Thymus (tissue), 14 donors: ENCODE measurements around the gene BFSP2. TPM values are rescaled to one million over a fixed set of nuclear protein-coding genes. Genes with fewer than 3 reads are reported as not detected.

Experiments
- DNase-seq, 9 donors: peaks; one replicate each; pipeline ENCODE4 v3.0.0-alpha.2; 2013; ENCODE audit warnings: low spot score in 9 of 9, low read depth in 6 of 9, missing footprints in 1 of 9
- H3K27ac ChIP-seq, 2 donors: one replicate each; pipeline ENCODE4 v1.5.1; 2013; ENCODE audit warnings: control low read depth in 1 of 2, low read depth in 1 of 2, low read length in 1 of 2, mild to moderate bottlenecking in 1 of 2, moderate library complexity in 1 of 2
- H3K27me3 ChIP-seq, 2 donors: one replicate each; pipeline ENCODE4 v1.5.1; 2013; ENCODE audit warnings: low read length in 1 of 2; ENCODE audit not compliant: control insufficient read depth in 2 of 2, insufficient read depth in 1 of 2
- H3K36me3 ChIP-seq, 2 donors: one replicate each; pipeline ENCODE4 v1.5.1; 2013; ENCODE audit warnings: low read length in 1 of 2, mild to moderate bottlenecking in 1 of 2, moderate library complexity in 1 of 2; ENCODE audit not compliant: control insufficient read depth in 2 of 2, insufficient read depth in 2 of 2
- H3K4me1 ChIP-seq, 2 donors: one replicate each; pipeline ENCODE4 v1.5.1; 2013; ENCODE audit warnings: low read length in 2 of 2; ENCODE audit not compliant: control insufficient read depth in 2 of 2, insufficient read depth in 2 of 2
- H3K4me3 ChIP-seq, 2 donors: one replicate each; pipeline ENCODE4 v1.5.1; 2013; ENCODE audit warnings: low read length in 2 of 2, control low read depth in 1 of 2, mild to moderate bottlenecking in 1 of 2
- H3K9me3 ChIP-seq, 2 donors: one replicate each; pipeline ENCODE4 v1.5.1; 2013; ENCODE audit warnings: low read length in 1 of 2, mild to moderate bottlenecking in 1 of 2; ENCODE audit not compliant: control insufficient read depth in 2 of 2, insufficient read depth in 1 of 2
- WGBS: extraction: QIAGEN DNeasy Blood & Tissue Kit; methylation state at CpG from one replicate; pipeline ENCODE4 v1.1.7; 2013; 5-methylcytosine and 5-hydroxymethylcytosine counted together
- long read RNA-seq, 10 donors: transcript quantifications; one replicate each; lab custom pipeline, GENCODE V29; 2026
- polyA plus RNA-seq: library from polyadenylated mRNA; stranded (reverse); fragments of 200-250 nt; gene quantifications from one replicate; pipeline ENCODE4 v1.2.3, GENCODE V29; 2013
- total RNA-seq: library from RNA; stranded (reverse); fragments of 120-200 nt; gene quantifications from one replicate; pipeline ENCODE4 v1.2.4, GENCODE V29; 2013
- donor health status: healthy.

The BFSP2 gene
- total RNA-seq = 3.6 TPM
- polyA plus RNA-seq = 3.8 TPM
- long read RNA-seq, donor 1, partial matches to known transcripts = 0 of 1 reads
- long read RNA-seq, donor 1, other reads (novel, unspliced or antisense) = 0 of 1 reads
- long read RNA-seq, donor 2 = 0 reads
- long read RNA-seq, donor 3, partial matches to known transcripts = 0 of 1 reads
- long read RNA-seq, donor 3, other reads (novel, unspliced or antisense) = 0 of 1 reads
- long read RNA-seq, donor 4 = 0 reads
- long read RNA-seq, donor 5 = 0 reads
- long read RNA-seq, donor 6 = 0 reads
- long read RNA-seq, donor 7 = 0 reads
- long read RNA-seq, donor 8 = 0 reads
- long read RNA-seq, donor 9 = 0 reads
- long read RNA-seq, donor 10 = 0 reads

GRCh38 chr3:133400006-133400515, at the start of gene BFSP2:
TSS of gene BFSP2 (plus strand) at chr3:133400056. CDS start at chr3:133400084, 28 bp downstream.
- H3K9me3 ChIP-seq = no peaks in the 10 kb centered on the region
- H3K4me3 ChIP-seq = no peak within 1 kb of the TSS
- 97% methylated on average over 15 of the region's 15 CpGs for WGBS
- H3K4me1 ChIP-seq = peaks cover 0 to 8% of the 10 kb centered on the region in 2 donors
- no peak for DNase-seq
- H3K27ac ChIP-seq = no peak within 1 kb of the TSS
- H3K27me3 ChIP-seq = no peaks in the 10 kb centered on the region
- no peaks in the 10 kb centered on the region for H3K36me3 ChIP-seq

- Histone ChIP-seq H3K4me3 (no peak overlapping the region), H3K9me3 (no peaks in the 10 kb centered on the region), H3K36me3 (no peaks in the 10 kb centered on the region), H3K27me3 (no peaks in the 10 kb centered on the region), H3K27ac (no peak overlapping the region), H3K4me1 (no peaks in the 10 kb centered on the region)
- WGBS = 96% methylated on average over 4 of the region's 4 CpGs
- DNase-seq = no peak
These were observed 45.1 kb upstream of the BFSP2 start for GRCh38 chr3:133354721-133355120.

GRCh38 chr3:133360476-133360875, 39.4 kb upstream of the BFSP2 start:
- 93% methylated on average over 2 of the region's 2 CpGs for WGBS
- H3K9me3 ChIP-seq = no peaks in the 10 kb centered on the region

GRCh38 chr3:133361011-133361410, 38.8 kb upstream of the BFSP2 start:
- no peak overlapping the region for H3K4me3 ChIP-seq
- 96% methylated on average over 2 of the region's 2 CpGs for WGBS
- H3K36me3 ChIP-seq = no peaks in the 10 kb centered on the region
- no peaks in the 10 kb centered on the region for H3K9me3 ChIP-seq
- no peak for DNase-seq
- H3K27ac ChIP-seq = no peak overlapping the region
- no peaks in the 10 kb centered on the region for H3K27me3 ChIP-seq
- no peaks in the 10 kb centered on the region for H3K4me1 ChIP-seq

More at GRCh38 chr3:133360476-133360875, 39.4 kb upstream of the BFSP2 start:
- Histone ChIP-seq H3K4me1 (no peaks in the 10 kb centered on the region), H3K4me3 (no peak overlapping the region), H3K27me3 (no peaks in the 10 kb centered on the region), H3K27ac (no peak overlapping the region), H3K36me3 (no peaks in the 10 kb centered on the region)
- no peak for DNase-seq

GRCh38 chr3:133361435-133361834, 38.4 kb upstream of the BFSP2 start:
- Histone ChIP-seq H3K4me3 (no peak overlapping the region), H3K4me1 (no peaks in the 10 kb centered on the region), H3K9me3 (no peaks in the 10 kb centered on the region), H3K27ac (no peak overlapping the region), H3K27me3 (no peaks in the 10 kb centered on the region), H3K36me3 (no peaks in the 10 kb centered on the region)
- DNase-seq = no peak
- 98% methylated on average over 4 of the region's 4 CpGs for WGBS

- Histone ChIP-seq H3K27ac (no peak overlapping the region), H3K4me1 (no peaks in the 10 kb centered on the region), H3K9me3 (no peaks in the 10 kb centered on the region), H3K4me3 (no peak overlapping the region), H3K36me3 (no peaks in the 10 kb centered on the region), H3K27me3 (no peaks in the 10 kb centered on the region)
- no peak for DNase-seq
- whole genome bisulfite sequencing = 94% methylated on average over 4 of the region's 4 CpGs
These were observed 37.3 kb upstream of the BFSP2 start for GRCh38 chr3:133362539-133362938.

- no peak overlapping the region for H3K4me3 ChIP-seq
- H3K36me3 ChIP-seq = no peaks in the 10 kb centered on the region
- H3K27ac ChIP-seq = no peak overlapping the region
- DNase-seq = no peak
- WGBS = 98% methylated on average over 4 of the region's 4 CpGs
- H3K4me1 ChIP-seq = no peaks in the 10 kb centered on the region
- H3K9me3 ChIP-seq = no peaks in the 10 kb centered on the region
- no peaks in the 10 kb centered on the region for H3K27me3 ChIP-seq
These were observed 35.2 kb upstream of the BFSP2 start for GRCh38 chr3:133364704-133365103.

- Histone ChIP-seq H3K27ac (no peak overlapping the region), H3K27me3 (no peaks in the 10 kb centered on the region), H3K4me1 (no peaks in the 10 kb centered on the region), H3K4me3 (no peak overlapping the region), H3K36me3 (no peaks in the 10 kb centered on the region), H3K9me3 (no peaks in the 10 kb centered on the region)
- 97% methylated on average over 2 of the region's 2 CpGs for WGBS
- DNase-seq = no peak
These were observed 32.9 kb upstream of the BFSP2 start for GRCh38 chr3:133366921-133367320.

GRCh38 chr3:133367403-133367802, 32.5 kb upstream of the BFSP2 start:
- H3K36me3 ChIP-seq = no peaks in the 10 kb centered on the region
- H3K4me1 ChIP-seq = no peaks in the 10 kb centered on the region
- H3K27me3 ChIP-seq = no peaks in the 10 kb centered on the region
- H3K27ac ChIP-seq = no peak overlapping the region
- H3K9me3 ChIP-seq = no peaks in the 10 kb centered on the region
- no peak for DNase-seq
- 97% methylated on average over 3 of the region's 3 CpGs for WGBS
- H3K4me3 ChIP-seq = no peak overlapping the region
